ENCODE results near the gene FHIP2A.
"Not testable (repeated sequence)": the region's sequence is repeated elsewhere in the genome, so short reads cannot be mapped to it uniquely, and the experiment has no call there.

FHIP2A gene

GRCh38 chr10:114816308-114816707 lies 5.3 kb upstream of the FHIP2A start:
- DNase-seq: no peak

GRCh38 chr10:114819322-114819721 lies 2.3 kb upstream of the FHIP2A start:
- DNase-seq: no peak

DNA sequence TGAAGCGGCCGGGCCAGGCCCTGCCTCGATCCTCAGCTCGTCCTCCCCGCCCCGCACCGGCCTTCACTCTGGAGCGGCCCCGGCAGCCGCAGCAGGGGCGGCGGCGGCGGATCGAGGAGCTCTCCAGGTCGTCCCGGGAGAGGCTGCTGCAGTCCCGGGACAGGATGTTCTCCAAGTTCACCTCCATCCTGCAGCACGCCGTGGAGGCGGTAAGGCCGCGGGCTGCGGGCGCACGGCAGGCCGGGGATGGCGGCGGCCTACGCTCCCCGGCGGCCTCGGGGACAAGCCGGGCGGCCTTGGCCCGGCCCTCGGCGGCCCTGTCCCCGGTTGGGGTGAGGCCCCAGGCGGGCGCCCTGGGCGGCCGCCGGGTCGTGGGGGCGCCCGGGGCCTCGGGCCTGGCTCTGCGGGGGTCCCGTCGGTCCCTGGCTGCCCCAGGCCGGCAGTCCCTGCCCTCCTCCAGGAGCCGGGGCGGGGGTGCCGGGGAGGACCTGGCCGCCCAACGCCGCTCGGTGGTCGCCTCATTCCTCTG lies 399 bp downstream of the FHIP2A start:
- DNase-seq: no peak

DNA sequence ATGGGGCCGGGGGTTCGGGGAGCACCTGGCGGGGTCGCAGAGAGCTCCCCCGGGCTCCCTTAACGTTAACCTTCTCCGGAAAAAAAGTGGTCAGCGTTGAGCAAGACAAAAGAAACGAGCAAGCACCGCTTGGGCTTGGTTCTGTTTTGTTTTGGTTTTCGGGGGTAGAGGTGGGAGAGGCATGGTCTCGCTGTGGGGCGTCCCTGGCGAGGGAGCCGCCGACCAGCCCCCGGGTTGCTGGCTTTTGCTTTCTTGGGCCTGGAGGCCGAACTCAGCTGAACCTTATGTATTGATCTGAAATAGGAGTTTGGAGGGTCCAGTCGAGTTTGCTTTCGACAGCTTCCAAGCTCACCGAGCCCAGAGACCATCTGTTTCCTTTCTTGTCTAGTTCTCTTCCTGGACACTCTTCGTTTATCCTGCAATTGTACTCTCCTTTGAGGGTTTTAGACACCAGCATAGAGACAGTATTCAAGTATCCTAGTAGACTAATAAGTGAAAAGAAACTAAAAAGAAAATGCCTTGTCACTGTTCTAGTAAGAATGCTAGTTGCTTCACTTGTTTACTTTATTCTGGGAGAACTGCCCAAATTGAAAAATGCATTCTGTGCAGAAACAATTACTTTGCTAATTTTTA lies 980 bp downstream of the FHIP2A start:
- DNase-seq: no peak

DNA sequence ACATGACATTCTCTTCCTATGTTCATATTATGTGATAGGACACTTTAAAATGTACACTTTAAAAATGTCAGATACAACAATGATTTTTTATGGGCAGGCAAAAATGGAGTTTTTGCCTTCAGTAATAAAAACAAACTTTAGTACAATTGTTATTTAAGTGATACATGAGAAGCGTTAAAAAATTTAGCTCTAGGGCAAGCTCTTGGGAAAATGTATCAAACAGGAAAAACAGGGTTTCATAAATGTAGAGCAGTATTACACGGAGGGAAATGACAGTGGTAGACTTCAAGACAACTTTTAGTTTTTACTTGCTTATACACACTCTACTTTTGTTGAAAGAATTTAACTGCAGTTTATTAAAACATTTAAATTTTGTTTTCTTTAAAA lies 1.5 kb downstream of the FHIP2A start:
- DNase-seq: no peak

DNA sequence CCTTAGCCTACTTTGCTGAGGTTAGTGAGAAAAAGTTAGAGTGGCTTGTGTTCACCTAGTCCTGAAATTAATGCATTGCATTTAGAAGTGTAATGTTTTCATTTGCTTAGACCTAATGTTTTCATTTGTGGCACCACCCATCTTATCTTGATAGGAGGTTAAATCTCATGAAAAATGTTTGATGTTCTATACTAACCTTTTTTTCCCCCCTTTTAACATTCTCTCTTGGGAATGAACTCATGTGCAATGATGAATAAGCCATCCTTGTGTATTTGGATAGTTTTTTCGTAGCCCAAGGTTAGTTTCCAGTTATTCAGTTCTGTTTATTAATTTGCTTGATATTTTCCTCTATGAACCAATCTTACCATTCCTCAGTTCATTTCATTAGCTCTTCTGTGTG lies 2.8 kb downstream of the FHIP2A start:
- no peak for DNase-seq

- DNase-seq: no peak
Measured at GRCh38 chr10:114825513-114826253, 4.1 kb downstream of the FHIP2A start.

DNA sequence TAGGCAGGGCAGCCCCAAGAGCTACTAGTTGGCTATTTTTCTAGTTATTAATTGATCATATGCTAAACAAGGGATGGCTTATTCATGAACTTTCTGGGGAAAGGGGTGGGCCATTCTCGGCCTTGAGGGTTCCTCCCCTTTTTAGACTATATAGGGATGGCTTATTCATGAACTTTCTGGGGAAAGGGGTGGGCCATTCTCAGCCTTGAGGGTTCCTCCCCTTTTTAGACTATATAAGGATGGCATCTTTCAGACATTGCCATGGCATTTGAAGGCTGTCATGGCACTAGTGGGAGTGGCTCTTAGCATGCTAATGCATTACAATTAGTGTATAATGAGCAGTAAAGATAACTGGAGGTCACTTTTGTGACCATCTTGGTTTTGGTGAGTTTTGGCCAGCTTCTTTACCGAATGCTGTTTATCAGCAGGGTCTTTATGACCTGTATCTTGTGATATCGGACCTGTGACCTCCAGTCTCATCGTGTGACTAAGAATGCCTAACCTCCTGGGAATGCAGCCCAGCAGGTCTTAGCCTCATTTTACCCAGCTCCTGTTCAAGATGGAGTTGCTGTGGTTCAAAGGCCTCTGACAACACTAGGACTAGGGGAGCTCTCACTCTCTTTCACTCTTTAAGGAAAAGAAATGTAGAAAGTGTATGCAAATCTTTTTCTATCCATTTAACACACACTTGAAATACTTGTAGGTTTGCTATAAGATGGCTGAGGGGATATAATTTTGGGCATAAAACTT lies 7.8 kb downstream of the FHIP2A start:
- DNase-seq: no peak

DNA sequence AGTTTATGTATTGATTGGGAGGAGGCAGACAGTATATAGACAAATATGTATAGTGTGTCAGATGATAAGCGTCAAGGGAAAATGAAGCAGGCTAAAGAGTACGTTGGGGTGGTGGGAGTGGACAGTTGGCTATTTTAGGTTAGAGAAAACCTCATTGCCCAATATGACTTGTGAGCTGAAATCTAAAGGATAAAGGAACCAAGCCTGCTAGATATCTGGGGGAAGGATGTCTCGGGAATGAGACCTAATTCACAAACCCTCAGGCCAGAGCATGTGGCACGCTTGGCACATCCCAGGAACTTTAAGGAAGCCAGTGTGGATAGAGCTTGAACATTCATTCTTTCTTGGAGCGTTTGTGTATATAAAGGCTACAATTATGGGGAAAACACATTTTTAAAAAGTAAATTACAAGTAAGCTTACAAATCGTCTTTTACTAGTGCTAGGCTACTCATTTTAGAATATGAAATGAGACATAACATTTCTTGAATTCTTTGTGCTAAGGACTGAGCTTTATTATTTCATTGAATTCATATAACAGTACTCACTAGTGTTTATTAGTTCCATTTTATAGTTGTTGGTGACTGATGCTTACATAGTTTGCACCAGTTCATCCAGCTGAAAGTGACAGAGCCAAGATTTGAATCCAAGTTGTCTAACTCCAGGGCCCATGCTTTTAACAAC lies 9.7 kb downstream of the FHIP2A start:
- DNase-seq: no peak

- no peak for DNase-seq
Measured at GRCh38 chr10:114837690-114838089, 16.1 kb downstream of the FHIP2A start.

DNA sequence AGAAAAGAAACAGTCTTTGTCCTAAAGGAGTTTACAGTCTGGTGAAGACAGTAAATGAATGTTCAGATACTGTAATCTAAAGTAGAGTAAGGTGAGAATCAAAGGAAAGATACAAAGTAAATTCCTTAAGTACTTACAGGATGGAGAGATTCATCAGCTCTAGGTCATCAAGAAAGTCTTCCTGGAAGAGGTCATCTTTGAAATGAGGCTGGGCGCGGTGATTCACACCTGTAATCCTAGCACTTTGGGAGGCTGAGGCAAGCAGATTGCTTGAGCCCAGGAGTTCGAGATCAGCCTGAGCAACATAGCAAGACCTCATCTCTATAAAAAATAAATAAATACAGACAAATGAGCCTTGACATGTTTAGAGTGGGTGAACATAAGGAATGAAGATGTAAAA lies 18.3 kb downstream of the FHIP2A start:
- DNase-seq: no peak

GRCh38 chr10:114845978-114846693 lies 24.6 kb downstream of the FHIP2A start:
- DNase-seq: no peak

DNA sequence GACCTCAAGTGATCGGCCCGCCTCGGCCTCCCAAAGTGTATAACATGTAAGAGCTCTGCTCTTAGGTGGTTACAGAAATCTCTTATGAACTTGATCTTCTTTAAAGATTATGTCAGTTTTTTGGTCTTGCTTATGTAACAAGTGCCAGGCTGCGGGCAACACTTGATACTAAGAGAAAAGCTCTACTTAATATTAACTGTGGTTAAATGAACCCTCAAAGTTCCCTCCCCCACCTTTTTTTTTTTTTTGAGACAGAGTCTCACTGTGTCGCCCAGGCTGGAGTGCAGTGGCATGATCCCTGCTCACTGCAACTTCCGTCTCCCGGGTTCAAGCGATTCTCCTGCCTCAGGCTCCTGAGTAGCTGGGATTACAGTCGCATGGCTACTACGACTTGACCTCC lies 25.9 kb downstream of the FHIP2A start:
- not testable (repeated sequence) for DNase-seq

DNA sequence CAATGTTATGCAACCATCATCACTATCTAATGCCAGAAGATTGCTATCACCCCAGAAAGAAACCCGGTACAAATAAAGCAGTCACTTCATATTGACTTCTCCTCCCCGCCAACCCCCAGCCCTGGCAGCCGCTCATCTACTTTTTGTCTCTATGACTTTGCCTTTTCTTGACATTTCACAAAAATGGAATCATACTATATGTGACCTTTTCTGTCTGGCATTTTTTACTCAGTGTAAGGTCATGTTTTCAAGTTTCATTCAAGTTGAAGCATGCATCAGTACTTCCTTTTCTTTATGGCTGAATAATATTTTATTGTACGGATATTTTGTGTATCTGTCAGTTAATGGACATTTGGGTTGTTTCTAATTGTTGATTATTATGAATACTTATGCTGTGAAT lies 28.1 kb downstream of the FHIP2A start:
- no peak for DNase-seq

DNA sequence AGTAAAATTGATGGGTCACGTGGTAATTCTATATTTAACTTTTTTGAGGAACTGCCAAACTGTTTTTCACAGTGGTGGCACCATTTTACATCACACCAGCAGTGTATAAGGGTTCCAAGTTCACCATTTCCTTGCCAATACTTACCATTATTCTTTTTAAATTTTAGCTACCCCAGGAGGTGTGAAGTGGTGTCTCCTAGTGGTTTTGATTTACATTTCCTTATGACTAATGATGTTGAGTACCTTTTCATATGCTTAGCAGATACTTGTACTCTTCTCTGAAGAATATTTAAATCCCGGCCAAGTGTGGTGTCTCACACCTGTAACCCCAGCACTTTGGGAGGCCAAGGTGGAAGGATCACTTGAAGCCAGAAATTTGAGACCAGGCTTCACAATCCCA lies 28.5 kb downstream of the FHIP2A start:
- DNase-seq: no peak

DNA sequence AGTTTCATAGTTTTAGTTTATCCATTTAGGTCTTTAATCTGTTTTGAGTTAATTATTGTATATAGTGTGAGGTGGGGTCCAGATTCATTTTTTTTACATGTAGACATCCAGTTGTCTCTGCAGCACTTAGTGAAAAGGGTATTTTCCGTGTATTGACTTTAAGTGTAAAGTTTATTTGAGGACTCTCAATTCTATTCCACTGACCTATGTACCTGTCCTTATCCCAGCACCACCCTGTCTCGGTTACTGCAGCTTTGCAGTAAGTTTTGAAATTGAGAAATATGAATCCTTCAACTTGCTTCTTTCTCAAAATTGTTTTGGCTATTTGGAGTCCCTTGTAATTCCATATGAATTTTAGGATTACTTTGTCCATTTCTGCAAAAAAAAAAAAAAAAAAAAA lies 29.8 kb downstream of the FHIP2A start:
- no peak for DNase-seq

DNA sequence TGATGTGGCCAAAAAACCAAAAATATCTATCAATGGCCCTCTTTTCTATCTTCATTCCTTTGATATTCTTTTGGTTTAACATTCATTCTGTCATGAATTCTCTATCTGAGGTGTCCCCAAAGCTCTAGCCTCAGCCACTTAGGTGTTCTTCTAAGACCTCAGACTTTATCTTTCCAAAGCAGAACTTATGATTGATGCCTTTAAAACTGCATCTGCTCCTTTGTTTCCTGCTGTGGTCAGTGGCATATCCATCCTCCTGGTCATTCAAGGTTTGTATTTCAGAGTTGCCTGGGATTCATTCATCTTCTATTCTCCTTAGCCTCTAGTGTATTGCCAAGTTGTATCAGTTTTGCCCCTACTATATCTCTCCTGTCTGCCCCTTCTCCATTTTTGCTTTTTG lies 30.6 kb downstream of the FHIP2A start:
- no peak for DNase-seq

DNA sequence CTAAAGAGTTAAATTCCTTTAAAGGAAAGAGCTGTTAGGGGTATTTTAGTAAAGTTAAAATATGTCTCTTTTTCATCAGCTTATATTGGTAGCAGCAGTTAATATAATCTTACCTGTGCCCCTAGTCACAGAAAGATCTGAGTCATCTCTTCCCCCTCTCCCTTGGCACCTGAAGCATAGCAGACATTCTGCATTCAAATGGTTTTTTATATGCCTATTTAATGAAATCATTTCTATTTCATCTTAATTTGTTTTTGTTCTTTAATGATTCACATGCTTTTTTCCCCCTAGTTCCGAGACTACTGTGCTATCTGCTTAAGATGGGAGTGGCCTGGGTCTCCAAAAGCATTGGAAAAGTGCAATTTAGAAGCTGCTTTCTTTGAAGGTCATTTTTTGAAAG lies 33.3 kb downstream of the FHIP2A start:
- DNase-seq: no peak

DNA sequence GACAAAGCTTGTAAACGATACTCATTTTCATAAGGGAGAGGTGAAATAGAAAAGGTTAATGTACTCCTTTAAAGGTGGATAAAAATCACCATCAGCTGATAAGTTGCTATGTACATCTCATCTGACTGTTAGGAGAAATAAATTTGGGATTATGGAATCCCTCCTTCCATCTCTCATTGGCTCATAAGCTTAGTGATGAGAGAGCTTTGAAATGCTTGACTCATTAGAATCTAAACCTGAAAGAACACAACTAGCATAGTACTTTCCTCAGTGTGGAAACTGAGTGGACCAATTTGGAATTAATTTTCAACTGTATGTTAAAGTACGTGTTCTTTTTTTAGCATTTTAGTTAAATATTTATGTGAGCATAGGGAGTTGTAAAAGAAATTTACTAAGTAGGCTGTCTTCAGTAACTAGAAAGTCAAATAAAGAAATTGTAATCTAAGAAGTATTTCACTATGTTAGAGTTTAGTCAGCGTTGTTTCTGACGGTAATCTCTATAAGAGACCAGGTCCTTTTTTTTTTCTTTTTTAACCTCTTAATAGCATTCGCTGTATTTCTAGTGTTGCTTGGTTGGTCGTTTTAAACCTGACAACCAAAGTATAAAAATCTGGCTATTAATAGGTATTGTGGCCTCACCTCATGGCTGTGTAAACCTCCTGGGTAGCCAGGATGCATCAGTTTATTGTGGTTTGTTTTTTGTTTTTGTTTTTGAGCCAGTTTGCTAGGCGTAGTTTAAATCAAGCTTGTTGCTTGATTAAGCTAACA lies 34.4 kb downstream of the FHIP2A start:
- no peak for DNase-seq

- DNase-seq: no peak
Measured at GRCh38 chr10:114856544-114857287, 35.1 kb downstream of the FHIP2A start.

DNA sequence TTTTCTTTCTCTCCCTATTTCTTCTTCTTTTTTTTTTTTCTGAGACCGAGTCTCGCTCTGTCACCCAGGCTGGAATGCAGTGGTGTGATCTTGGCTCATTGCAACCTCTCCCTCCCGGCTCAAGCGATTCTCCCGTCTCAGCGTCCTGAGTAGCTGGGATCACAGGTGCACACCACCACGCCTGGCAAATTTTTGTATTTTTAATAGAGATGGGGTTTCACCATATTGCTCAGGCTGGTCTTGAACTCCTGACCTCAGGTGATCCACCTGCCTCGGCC lies 35.6 kb downstream of the FHIP2A start:
- DNase-seq: not testable (repeated sequence)
